Suprapubic skin (tissue), 4 donors: ENCODE measurements around the gene ADCY3. TPM values are rescaled to one million over a fixed set of nuclear protein-coding genes. Genes with fewer than 3 reads are reported as not detected.

Source experiments
- DNase-seq, 2 donors: peaks; one replicate each; pipeline ENCODE4 v3.0.0-alpha.2; 2019; ENCODE audit warnings: low spot score in 2 of 2
- H3K27ac ChIP-seq: fragments of 200-600 bp; sonication (generic); one replicate; pipeline ENCODE4 v1.5.1; 2019
- H3K27me3 ChIP-seq: fragments of 200-600 bp; sonication (generic); one replicate; pipeline ENCODE4 v1.5.1; 2019
- H3K36me3 ChIP-seq: fragments of 200-600 bp; sonication (generic); one replicate; pipeline ENCODE4 v1.5.1; 2019
- H3K4me1 ChIP-seq: fragments of 200-600 bp; sonication (generic); one replicate; pipeline ENCODE4 v1.5.1; 2019
- H3K4me3 ChIP-seq: fragments of 200-600 bp; sonication (generic); one replicate; pipeline ENCODE4 v1.5.1; 2019; ENCODE audit warnings: mild to moderate bottlenecking
- H3K9me3 ChIP-seq: fragments of 200-600 bp; sonication (generic); one replicate; pipeline ENCODE4 v1.5.1; 2019
- CTCF ChIP-seq, 2 donors: fragments of 200-600 bp in 1 of 2; fragments of 450-650 bp in 1 of 2; sonication (generic) in 1 of 2; IDR thresholded peaks; one replicate each; pipeline ENCODE4 v1.5.1; 2016 to 2019; ENCODE audit warnings: antibody characterized with exemption in 2 of 2, mild to moderate bottlenecking in 1 of 2, moderate library complexity in 1 of 2
- EP300 ChIP-seq: sonication (generic); formaldehyde crosslinking; IDR thresholded peaks from one replicate; pipeline ENCODE4 v1.6.1; 2017; ENCODE audit warnings: antibody characterized with exemption
- POLR2A ChIP-seq, 2 donors: fragments of 450-650 bp; IDR thresholded peaks; one replicate each; pipeline ENCODE4 v1.6.1; 2017; ENCODE audit warnings: antibody characterized with exemption in 2 of 2, mild to moderate bottlenecking in 2 of 2, moderate library complexity in 2 of 2
- POLR2AphosphoS5 ChIP-seq, 3 donors: sonication (generic); formaldehyde crosslinking; IDR thresholded peaks; one replicate each; pipeline ENCODE4 v1.6.1; 2017; ENCODE audit warnings: antibody characterized with exemption in 3 of 3
- WGBS: methylation state at CpG from one replicate; pipeline ENCODE4 v1.1.5; 2018; 5-methylcytosine and 5-hydroxymethylcytosine counted together
- total RNA-seq, 4 donors: library from RNA; depleted of rRNA; stranded (reverse); fragments of >200 nt; gene quantifications; one replicate each; pipeline ENCODE4 v1.1.0, GENCODE V29; 2016

The ADCY3 gene
- total RNA-seq, 4 donors from 2014 or later: 45.2 to 108 (median 66.9) TPM

GRCh38 chr2:24917731-24918325 is 2.2 kb downstream of the ADCY3 start:
- TF ChIP-seq POLR2A (IDR thresholded peaks at IDR 0.05) (no peak), POLR2AphosphoS5 (IDR thresholded peaks at IDR 0.05) (no peak)
- Histone ChIP-seq H3K9me3 (no peaks in the 10 kb centered on the region), H3K36me3 (no peaks in the 10 kb centered on the region), H3K4me3 (peak overlapping the region; percentile 70), H3K27me3 (no peaks in the 10 kb centered on the region), H3K27ac (no peak overlapping the region), H3K4me1 (peaks cover 48% of the 10 kb centered on the region)
- WGBS: 87% methylated on average over 10 of the region's 12 CpGs
- peak in 1 of 2 donors; percentile 48 for DNase-seq

- TF ChIP-seq POLR2A (IDR thresholded peaks at IDR 0.05) (no peak), EP300 (no peak), CTCF (IDR thresholded peaks at IDR 0.05) (no peak), POLR2AphosphoS5 (IDR thresholded peaks at IDR 0.05) (no peak)
- peak in 1 of 2 donors; percentile 59 for DNase-seq
- Histone ChIP-seq H3K4me1 (peaks cover 48% of the 10 kb centered on the region), H3K36me3 (peaks cover under 1% of the 10 kb centered on the region), H3K27ac (no peak overlapping the region), H3K9me3 (no peaks in the 10 kb centered on the region), H3K27me3 (no peaks in the 10 kb centered on the region), H3K4me3 (peak overlapping the region; percentile 70)
- WGBS: no CpG with 5 or more reads among the region's 7 CpGs
Measured at GRCh38 chr2:24917086-24917485, 3.0 kb downstream of the ADCY3 start.

GRCh38 chr2:24915796-24916195 is 4.2 kb downstream of the ADCY3 start:
- H3K27me3 ChIP-seq: no peaks in the 10 kb centered on the region
- peaks cover 4% of the 10 kb centered on the region for H3K36me3 ChIP-seq
- H3K4me1 ChIP-seq: peaks cover 42% of the 10 kb centered on the region
- 51% methylated on average over 3 of the region's 4 CpGs for WGBS
- H3K4me3 ChIP-seq: no peak overlapping the region
- no peak for DNase-seq
- H3K27ac ChIP-seq: peak overlapping the region; percentile 34
- TF ChIP-seq POLR2A (IDR thresholded peaks at IDR 0.05): no peak
- TF ChIP-seq EP300: no peak
- TF ChIP-seq POLR2AphosphoS5 (IDR thresholded peaks at IDR 0.05): no peak
- TF ChIP-seq CTCF (IDR thresholded peaks at IDR 0.05): no peak
- H3K9me3 ChIP-seq: no peaks in the 10 kb centered on the region

GRCh38 chr2:24915175-24915574 is 4.9 kb downstream of the ADCY3 start:
- Histone ChIP-seq H3K27me3 (no peaks in the 10 kb centered on the region), H3K27ac (peak overlapping the region; percentile 34), H3K9me3 (peaks cover under 1% of the 10 kb centered on the region), H3K36me3 (peaks cover 6% of the 10 kb centered on the region), H3K4me1 (peaks cover 38% of the 10 kb centered on the region), H3K4me3 (no peak overlapping the region)
- DNase-seq: no peak
- 92% methylated on average over 6 of the region's 8 CpGs for WGBS
- TF ChIP-seq POLR2AphosphoS5 (IDR thresholded peaks at IDR 0.05) (no peak), CTCF (IDR thresholded peaks at IDR 0.05) (no peak), EP300 (no peak), POLR2A (IDR thresholded peaks at IDR 0.05) (no peak)

GRCh38 chr2:24914713-24915112 is 5.3 kb downstream of the ADCY3 start:
- Histone ChIP-seq H3K27me3 (no peaks in the 10 kb centered on the region), H3K36me3 (peaks cover 9% of the 10 kb centered on the region), H3K27ac (no peak overlapping the region), H3K4me1 (peaks cover 38% of the 10 kb centered on the region), H3K4me3 (no peak overlapping the region), H3K9me3 (peaks cover 5% of the 10 kb centered on the region)
- 76% methylated on average over 5 of the region's 5 CpGs for WGBS
- TF ChIP-seq CTCF (IDR thresholded peaks at IDR 0.05) (no peak), POLR2AphosphoS5 (IDR thresholded peaks at IDR 0.05) (no peak), EP300 (no peak), POLR2A (IDR thresholded peaks at IDR 0.05) (no peak)
- no peak for DNase-seq

- no peak overlapping the region for H3K4me3 ChIP-seq
- 59% methylated on average over 8 of the region's 9 CpGs for WGBS
- no peaks in the 10 kb centered on the region for H3K27me3 ChIP-seq
- no peak for DNase-seq
- H3K36me3 ChIP-seq: peaks cover 9% of the 10 kb centered on the region
- H3K9me3 ChIP-seq: peaks cover 6% of the 10 kb centered on the region
- TF ChIP-seq CTCF (IDR thresholded peaks at IDR 0.05) (no peak), EP300 (no peak), POLR2AphosphoS5 (IDR thresholded peaks at IDR 0.05) (no peak), POLR2A (IDR thresholded peaks at IDR 0.05) (no peak)
- peaks cover 31% of the 10 kb centered on the region for H3K4me1 ChIP-seq
- no peak overlapping the region for H3K27ac ChIP-seq
Measured at GRCh38 chr2:24913911-24914310, 6.1 kb downstream of the ADCY3 start.
